Hypothalamus (tissue), 51 donors: ENCODE measurements around the gene MZF1.

Source experiments
- DNase-seq, 51 donors: peaks; one replicate each; lab custom pipeline; 2025; lab: John Stamatoyannopoulos, UW

The MZF1 gene

GRCh38 chr19:58556622-58557220 lies 16.4 kb downstream of the MZF1 start:
- no peak for DNase-seq

GRCh38 chr19:58555920-58556621 lies 17.1 kb downstream of the MZF1 start:
- DNase-seq, result no peak

- no peak for DNase-seq
These were observed 17.7 kb downstream of the MZF1 start for GRCh38 chr19:58555369-58555885.

GRCh38 chr19:58554494-58555368 lies 18.4 kb downstream of the MZF1 start, which contains the start of gene CHMP2A:
Gene CHMP2A, minus strand, starts transcription at chr19:58555105. Its CDS starts 893 bp downstream, at chr19:58554212.
- no peak for DNase-seq

GRCh38 chr19:58553799-58554493 lies 19.2 kb downstream of the MZF1 start:
- DNase-seq, result no peak

GRCh38 chr19:58552655-58553054 lies 20.5 kb downstream of the MZF1 start:
- DNase-seq, result no peak

GRCh38 chr19:58551577-58552471 lies 21.3 kb downstream of the MZF1 start:
- DNase-seq, result no peak

GRCh38 chr19:58551123-58551497 lies 22.0 kb downstream of the MZF1 start:
- DNase-seq, result no peak

GRCh38 chr19:58550362-58551122 lies 22.6 kb downstream of the MZF1 start:
- DNase-seq, result no peak

- DNase-seq, result no peak
These were observed 23.3 kb downstream of the MZF1 start for GRCh38 chr19:58549664-58550361.

- no peak for DNase-seq
These were observed 24.1 kb downstream of the MZF1 start for GRCh38 chr19:58548859-58549663.

- DNase-seq, result no peak
These were observed 25.5 kb downstream of the MZF1 start for GRCh38 chr19:58547323-58548312.

GRCh38 chr19:58546019-58546530 lies 27.1 kb downstream of the MZF1 start:
- DNase-seq, result no peak

- DNase-seq, result no peak
These were observed 27.7 kb downstream of the MZF1 start for GRCh38 chr19:58545286-58546018.

- no peak for DNase-seq
These were observed 28.4 kb downstream of the MZF1 start for GRCh38 chr19:58544591-58545285.
